ENCODE data around the gene TYMP. TPM values are rescaled to one million over a fixed set of nuclear protein-coding genes. Genes with fewer than 3 reads are reported as not detected.
A peak's percentile ranks its signal among the peaks of the same experiment; 100 is the strongest.

The TYMP gene
- polyA plus RNA-seq, 1 donor = 2.8 TPM

- DNase-seq (ENCODE audit: low read depth) = no peak
Observed at GRCh38 chr22:50563413-50564160, 33.8 kb upstream of the TYMP start.

GRCh38 chr22:50562523-50563412 lies 33.0 kb upstream of the TYMP start, which contains the start of gene SYCE3:
Gene SYCE3, minus strand, starts transcription at chr22:50562919. Its CDS starts 6,514 bp downstream, at chr22:50556405.
- peak; percentile 55 for DNase-seq (ENCODE audit: low read depth)

DNA sequence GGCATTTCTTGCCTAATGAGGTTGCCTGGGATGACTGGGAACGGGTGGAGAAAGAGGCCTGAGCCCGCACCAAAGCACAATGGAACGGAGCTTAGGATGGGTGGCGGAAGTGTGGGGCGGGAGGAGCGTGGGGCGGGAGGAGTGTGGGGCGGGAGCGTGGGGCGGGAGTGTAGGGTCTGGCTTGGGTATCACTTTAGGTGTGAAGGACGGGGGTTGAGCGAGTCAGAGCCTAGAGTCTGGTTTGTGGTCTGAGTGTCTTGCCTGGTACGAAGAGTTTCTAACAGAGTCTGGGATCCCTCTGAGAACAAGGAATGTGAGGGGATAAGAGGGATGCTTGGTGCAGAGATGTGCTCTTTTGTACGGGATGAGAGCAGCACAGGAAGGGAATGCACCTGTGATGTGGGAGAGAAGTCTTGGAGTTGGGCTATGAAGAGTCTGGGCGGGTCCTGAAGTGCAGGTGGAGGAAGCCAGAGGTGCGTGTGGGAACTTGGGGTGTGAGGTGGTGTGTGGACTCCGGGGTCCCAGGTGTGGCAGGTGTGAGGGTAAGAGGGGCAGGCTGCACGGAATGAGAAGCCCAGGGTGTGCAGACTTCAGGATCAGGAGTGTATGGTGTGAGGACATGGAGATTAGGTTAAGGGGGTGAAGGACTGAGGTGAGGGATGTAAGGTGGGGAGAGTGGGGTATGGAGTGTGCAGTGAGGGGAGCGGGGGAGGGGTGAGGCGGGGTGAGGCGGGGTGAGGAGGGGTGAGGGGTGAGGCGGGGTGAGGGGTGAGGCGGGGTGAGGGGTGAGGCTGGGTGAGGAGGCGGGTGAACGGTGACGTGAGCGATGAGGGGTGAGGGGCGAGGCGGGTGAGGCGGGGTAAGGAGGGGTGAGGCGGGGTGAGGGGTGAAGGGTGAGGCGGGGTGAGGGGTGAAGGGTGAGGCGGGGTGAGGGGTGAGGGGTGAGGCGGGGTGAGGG lies 31.9 kb upstream of the TYMP start:
- no peak for DNase-seq (ENCODE audit: low read depth)

GRCh38 chr22:50560034-50560433 lies 30.2 kb upstream of the TYMP start:
- no peak for DNase-seq (ENCODE audit: low read depth)

DNA sequence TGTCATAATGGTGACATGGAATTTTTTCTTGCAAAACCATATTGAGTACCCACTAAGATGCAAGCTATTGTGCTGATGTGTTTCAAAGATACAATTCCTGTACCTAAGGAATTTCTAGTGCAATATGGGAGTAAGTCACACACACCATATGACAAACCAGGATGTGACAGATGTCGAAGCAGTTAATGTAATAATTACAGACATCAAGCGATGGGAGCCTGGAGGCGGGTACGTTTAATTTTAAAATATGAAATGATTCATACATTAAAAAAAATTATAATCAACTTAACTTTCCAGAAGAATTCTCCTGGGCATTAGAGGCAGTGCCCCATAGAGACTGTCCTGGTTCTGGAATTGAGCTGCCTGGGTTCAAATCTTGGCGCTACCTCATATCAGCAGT lies 26.9 kb upstream of the TYMP start:
- DNase-seq (ENCODE audit: low read depth) = no peak

GRCh38 chr22:50553310-50553709 lies 23.5 kb upstream of the TYMP start:
- DNase-seq (ENCODE audit: low read depth) = no peak

DNA sequence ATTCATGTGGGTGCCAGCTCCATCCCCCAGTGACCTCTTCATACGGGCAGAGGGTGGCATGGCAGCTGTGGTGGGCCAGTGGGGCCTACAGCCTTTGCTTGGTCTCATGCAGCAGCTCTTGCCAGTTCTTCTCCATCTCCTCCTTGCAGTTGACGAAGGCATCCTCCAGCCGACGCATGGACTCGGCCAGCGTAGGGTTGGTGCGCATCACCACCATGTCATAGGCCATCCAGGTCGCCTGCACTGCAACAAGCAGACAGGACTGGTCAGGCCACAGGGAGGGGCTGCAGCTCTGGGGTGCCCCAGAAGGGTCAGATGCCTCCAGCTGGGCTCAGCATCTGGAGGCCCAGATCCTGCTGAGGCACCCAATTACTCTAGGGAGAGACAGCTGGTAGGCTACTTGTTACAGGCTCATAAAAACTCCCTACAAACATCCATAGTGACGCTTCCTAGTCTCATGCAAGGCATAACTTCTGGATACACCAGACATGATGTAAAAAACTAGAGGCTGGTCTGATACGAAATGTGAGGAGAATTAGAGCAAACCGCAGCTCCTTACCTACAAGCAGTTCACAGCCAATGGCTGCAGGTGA lies 21.4 kb upstream of the TYMP start:
- no peak for DNase-seq (ENCODE audit: low read depth)

- no peak for DNase-seq (ENCODE audit: low read depth)
Observed at GRCh38 chr22:50550395-50550794, 20.6 kb upstream of the TYMP start.

GRCh38 chr22:50548921-50549790 lies 19.3 kb upstream of the TYMP start:
- DNase-seq (ENCODE audit: low read depth) = no peak

DNA sequence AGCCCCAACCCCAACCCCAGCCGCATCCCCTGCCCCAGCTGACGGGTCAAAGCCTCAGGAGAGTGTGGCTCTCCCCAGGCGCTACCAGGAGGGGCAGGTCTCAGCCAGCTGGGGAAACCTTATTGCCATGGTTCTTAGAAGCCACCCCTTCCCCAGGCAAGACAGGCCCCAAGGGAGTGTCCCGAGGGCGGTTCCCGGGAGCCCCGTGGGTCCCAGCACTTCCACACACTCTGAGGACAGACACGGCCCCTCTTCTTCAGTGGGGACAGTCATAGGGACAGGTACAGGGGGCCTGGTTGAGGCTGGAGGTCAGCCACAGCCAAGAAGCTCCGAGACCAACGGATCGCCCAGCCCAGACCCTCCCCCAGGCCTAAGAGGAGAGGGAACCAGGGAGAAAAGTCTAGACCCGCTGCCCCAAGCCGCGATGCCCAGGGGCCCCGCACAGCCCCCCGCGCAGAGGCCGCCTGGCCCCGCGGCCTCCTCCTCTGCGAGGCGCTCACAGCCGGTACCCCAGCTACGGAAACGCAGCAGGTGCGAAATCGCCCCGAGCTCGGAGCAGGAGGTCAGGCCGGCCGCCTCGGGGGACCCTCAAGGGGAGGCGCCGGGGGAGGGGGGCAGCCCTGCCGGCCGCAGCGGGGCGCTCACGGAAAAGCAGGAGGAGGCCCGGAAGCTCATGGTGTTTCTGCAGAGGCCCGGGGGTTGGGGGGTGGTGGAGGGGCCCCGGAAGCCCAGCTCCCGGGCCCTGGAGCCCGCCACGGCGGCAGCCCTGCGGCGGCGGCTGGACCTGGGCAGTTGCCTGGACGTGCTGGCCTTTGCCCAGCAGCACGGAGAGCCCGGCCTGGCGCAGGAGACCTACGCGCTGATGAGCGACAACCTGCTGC lies 18.5 kb upstream of the TYMP start:
- no peak for DNase-seq (ENCODE audit: low read depth)

DNA sequence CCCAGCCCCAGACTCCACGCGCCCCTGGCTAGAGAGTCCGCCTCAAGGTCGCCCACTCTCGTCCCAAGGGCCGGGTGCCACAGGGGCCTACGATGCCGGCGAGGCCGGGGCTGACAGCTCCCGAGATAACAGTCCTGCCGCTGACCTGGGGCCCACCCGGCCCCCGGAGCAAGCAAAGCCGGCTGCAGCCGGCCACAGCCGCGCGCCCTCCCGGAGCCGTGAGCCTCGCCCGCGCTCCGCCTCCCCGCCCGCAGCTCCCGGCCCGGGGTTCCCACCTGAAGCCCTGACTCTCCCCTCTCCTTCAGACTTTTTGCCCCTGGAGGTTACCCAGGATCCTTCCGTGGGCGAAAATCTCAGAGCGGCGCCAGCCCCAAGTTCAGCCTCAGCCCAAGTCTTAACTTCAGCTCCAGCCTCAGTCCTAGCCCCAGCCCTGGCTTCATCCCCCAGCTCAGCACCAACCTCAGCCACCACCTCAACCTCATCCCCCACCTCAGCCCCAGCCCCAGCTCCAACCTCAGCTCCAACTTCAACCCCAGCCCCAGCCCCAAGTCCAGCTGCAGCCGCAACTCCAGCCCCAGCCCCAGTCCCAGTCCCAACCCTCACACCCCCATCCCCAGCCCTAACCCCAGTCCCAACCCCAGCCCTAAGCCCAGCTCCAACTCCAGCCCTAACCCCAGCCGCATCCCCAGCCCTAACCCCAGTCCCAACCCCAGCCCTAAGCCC lies 17.6 kb upstream of the TYMP start:
- no peak for DNase-seq (ENCODE audit: low read depth)

- no peak for DNase-seq (ENCODE audit: low read depth)
Observed at GRCh38 chr22:50546326-50547262, 16.8 kb upstream of the TYMP start.

- no peak for DNase-seq (ENCODE audit: low read depth)
Observed at GRCh38 chr22:50545522-50546325, 15.9 kb upstream of the TYMP start, which contains the start of gene KLHDC7B. Gene KLHDC7B, plus strand, starts transcription at chr22:50545899. Its CDS starts 345 bp downstream, at chr22:50546244.

- no peak for DNase-seq (ENCODE audit: low read depth)
Observed at GRCh38 chr22:50544746-50545253, 15.0 kb upstream of the TYMP start.

DNA sequence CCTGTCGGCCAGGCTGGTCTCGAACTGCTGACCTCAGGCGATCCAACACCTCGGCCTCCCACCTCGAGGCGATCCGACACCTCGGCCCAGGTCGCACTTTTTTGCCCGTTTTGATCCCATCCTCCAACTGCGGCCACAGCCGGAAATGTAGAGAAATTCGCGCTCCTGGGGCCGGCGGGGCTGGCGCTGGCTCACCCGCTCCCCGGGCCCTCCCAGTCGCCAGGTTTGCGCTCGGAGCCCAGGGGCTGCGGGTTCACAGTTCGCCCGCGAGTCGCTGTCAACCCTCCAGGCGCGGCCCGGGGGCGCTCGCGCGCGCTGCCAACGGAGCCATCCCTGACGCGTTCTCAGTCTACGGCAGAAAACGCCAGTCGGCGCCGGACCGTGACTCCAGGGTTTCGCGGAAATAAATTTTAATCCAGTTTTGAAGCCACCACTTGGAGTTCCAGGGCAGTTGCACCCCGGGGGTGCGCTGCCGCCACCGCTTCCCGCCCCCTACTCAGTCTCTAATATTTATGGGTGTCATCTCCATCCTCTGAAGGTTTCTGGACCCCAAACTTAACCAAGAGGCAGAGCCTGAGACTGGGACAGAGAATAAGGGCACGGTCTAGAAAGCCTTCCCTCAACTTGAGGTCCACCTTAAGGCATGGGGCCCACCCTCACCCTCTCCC lies 14.4 kb upstream of the TYMP start:
- no peak for DNase-seq (ENCODE audit: low read depth)

Measured in forelimb muscle (tissue), 1 donor.